Transverse colon (tissue), 4 donors: Measurements from ENCODE around the gene UBE2E2. TPM values are rescaled to one million over a fixed set of nuclear protein-coding genes. Genes with fewer than 3 reads are reported as not detected.

ENCODE experiments used
- DNase-seq: peaks from one replicate; pipeline ENCODE4 v3.0.0-alpha.2; 2019
- H3K27ac ChIP-seq, 4 donors: fragments of 200-600 bp; sonication (generic); 2 replicates each; pipeline ENCODE4 v1.5.1; 2016 to 2018; ENCODE audit warnings: inconsistent platforms in 4 of 4
- H3K27me3 ChIP-seq: fragments of 200-600 bp; sonication (generic); 2 replicates; pipeline ENCODE4 v1.5.1; 2017; ENCODE audit warnings: inconsistent platforms
- H3K36me3 ChIP-seq, 4 donors: fragments of 200-600 bp; sonication (generic); 2 replicates each; pipeline ENCODE4 v1.5.1; 2017 to 2019; ENCODE audit warnings: inconsistent platforms in 4 of 4
- H3K4me1 ChIP-seq, 4 donors: fragments of 200-600 bp; sonication (generic); 2 replicates each; pipeline ENCODE4 v1.5.1; 2017 to 2020; ENCODE audit warnings: inconsistent platforms in 4 of 4
- H3K4me3 ChIP-seq, 4 donors: fragments of 200-600 bp; sonication (generic); 1 replicate in 1 of 4; 2 replicates in 3 of 4; pipeline versions ENCODE4 v1.5.1 to v1.6.1; 2017 to 2019; ENCODE audit warnings: inconsistent platforms in 4 of 4
- H3K9me3 ChIP-seq, 2 donors: fragments of 200-600 bp; sonication (generic); 2 replicates each; pipeline ENCODE4 v1.5.1; 2017 to 2019; ENCODE audit warnings: inconsistent platforms in 2 of 2
- CTCF ChIP-seq, 5 experiments: fragments of 200-600 bp in 3 of 5; fragments of 450-650 bp in 2 of 5; sonication (generic) in 3 of 5; IDR thresholded peaks; 1 replicate in 2 of 5; 2 replicates in 3 of 5; pipeline ENCODE4 v1.5.1; 2016 to 2017; ENCODE audit warnings: antibody characterized with exemption in 5 of 5, inconsistent platforms in 3 of 5, mild to moderate bottlenecking in 2 of 5, moderate library complexity in 1 of 5
- EP300 ChIP-seq: sonication (generic); formaldehyde crosslinking; IDR thresholded peaks from one replicate; pipeline ENCODE4 v1.6.1; 2017; ENCODE audit warnings: antibody characterized with exemption, low read depth
- POLR2A ChIP-seq: fragments of 450-650 bp; IDR thresholded peaks from one replicate; pipeline ENCODE4 v1.6.1; 2016; ENCODE audit warnings: antibody characterized with exemption, mild to moderate bottlenecking, moderate library complexity
- POLR2AphosphoS5 ChIP-seq, 3 donors: sonication (generic); formaldehyde crosslinking; IDR thresholded peaks; one replicate each; pipeline ENCODE4 v1.6.1; 2016; ENCODE audit warnings: antibody characterized with exemption in 3 of 3
- WGBS, 2 donors: methylation state at CpG; one replicate each; pipeline ENCODE4 v1.1.5; 2018; ENCODE audit warnings: low coverage in 1 of 2; 5-methylcytosine and 5-hydroxymethylcytosine counted together
- in situ Hi-C, 4 donors: fragments of 200-750 bp; cut with MboI; loops; one replicate each; pipeline versions ENCODE4 v1.15.0 to v1.15.1; 2017; ENCODE audit warnings: low sequenced_read_pairs in 3 of 4, low pct_ligation_motif_present in 1 of 4, low pct_unique_long_range_greater_than_20kb in 1 of 4
- intact Hi-C: fragments of 100-400 bp; cut with DNase I; formaldehyde crosslinking; loops from one replicate; pipeline ENCODE4 v1.15.1; 2023; ENCODE audit warnings: low total_unique reads
- total RNA-seq, 4 donors: library from RNA; depleted of rRNA; stranded (reverse); fragments of >200 nt; gene quantifications; one replicate each; pipeline ENCODE4 v1.1.0, GENCODE V29; 2016

UBE2E2 gene
- total RNA-seq, 4 donors from 2014 or later = 5.4 to 133 (median 7.6) TPM

DNA sequence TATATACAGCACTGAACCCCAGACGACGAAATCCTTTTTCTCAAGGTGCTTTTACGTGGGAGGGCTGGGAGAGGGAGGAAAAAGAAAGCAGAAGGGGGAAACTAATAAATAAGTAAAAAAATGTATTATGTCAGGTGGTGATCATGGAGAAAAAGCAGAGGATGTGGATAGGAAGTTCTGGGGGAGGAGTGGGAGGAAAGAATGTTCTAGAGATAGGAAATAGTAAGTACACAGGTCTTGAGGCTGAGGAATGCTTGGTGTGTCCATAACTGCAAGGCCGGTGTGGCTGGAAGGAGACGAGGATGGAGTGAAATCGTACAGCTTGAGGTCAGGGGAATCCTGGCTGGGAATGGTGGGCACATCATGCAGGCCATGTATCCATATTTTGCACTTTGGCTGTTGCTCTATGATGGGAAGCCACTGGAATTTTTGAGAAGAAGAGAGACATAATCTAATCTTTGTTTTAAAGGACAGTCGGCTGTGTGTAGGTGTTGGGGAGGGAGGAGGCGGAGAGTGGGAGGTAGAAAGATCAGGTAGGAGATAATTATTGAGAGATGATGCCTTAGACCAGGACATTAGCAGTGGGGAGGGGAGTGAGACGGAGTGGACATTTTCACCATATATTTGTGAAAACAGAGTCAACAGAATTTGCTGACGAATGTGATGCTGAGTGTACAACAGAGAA, 1.8 kb upstream of the UBE2E2 start:
- Histone ChIP-seq H3K27me3 (peaks cover 15% of the 10 kb centered on the region), H3K4me1 (peaks cover 0 to 17% (median 9%) of the 10 kb centered on the region in 4 donors), H3K9me3 (no peaks in the 10 kb centered on the region), H3K4me3 (no peak overlapping the region), H3K27ac (no peak overlapping the region), H3K36me3 (no peaks in the 10 kb centered on the region)
- no peak for TF ChIP-seq POLR2AphosphoS5 (IDR thresholded peaks at IDR 0.05)
- no peak for TF ChIP-seq CTCF (IDR thresholded peaks at IDR 0.05)
- TF ChIP-seq EP300 = no peak
- no peak for TF ChIP-seq POLR2A
- DNase-seq = no peak
- in situ Hi-C loops = no loop called here
- intact Hi-C loops = no loop called here
- WGBS, 2 donors = 82 to 89% methylated on average over 10 of the region's 10 CpGs

DNA sequence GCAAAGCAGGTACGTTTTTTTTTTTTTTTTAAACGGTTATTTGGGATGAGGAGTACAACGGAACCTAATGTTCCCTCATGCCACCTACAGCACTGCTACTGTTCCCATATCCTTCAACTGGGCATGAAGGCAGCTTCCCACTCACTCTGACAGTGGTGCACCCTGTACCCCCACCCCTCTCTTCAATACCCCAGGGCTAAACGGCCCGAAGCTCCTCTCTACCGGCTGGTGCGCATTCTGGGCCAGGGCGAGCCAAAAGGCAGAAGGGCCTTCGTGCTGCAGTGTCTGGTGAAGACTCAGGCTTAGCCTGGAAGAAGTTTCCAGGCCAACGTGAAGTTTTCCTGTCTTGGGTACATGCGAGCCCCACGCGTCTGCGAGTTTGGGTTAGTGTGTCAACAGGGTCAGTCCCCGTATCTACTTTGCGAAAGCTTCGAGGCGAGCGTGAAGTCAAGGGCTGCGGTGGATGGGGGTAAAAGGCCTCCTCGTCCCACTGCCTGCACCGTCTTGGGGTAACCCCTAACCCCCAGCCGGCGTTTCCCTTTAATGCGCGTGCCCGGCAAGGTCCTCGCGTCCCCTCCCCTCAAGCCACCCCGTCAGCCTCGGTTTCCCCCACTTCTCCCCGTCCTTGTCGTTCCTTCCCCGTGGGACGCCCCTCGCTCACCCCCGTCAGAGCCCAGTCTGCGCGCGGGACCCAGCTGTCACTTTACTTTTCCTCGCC, 765 bp upstream of the UBE2E2 start:
- Histone ChIP-seq H3K36me3 (no peaks in the 10 kb centered on the region), H3K4me3 (peak overlapping the region; percentile 11 to 79 (median 66)), H3K9me3 (no peaks in the 10 kb centered on the region), H3K4me1 (peaks cover 0 to 17% (median 9%) of the 10 kb centered on the region in 4 donors), H3K27ac (peak overlapping the region; percentile 75 to 81 (median 79)), H3K27me3 (peaks cover 15% of the 10 kb centered on the region)
- 7 to 10% methylated on average over 3 to 41 of the region's 41 CpGs for WGBS, 2 donors
- intact Hi-C loops (no loop called here), in situ Hi-C loops (no loop called here)
- TF ChIP-seq CTCF (IDR thresholded peaks at IDR 0.05) (no peak), POLR2AphosphoS5 (IDR thresholded peaks at IDR 0.05) (no peak), EP300 (no peak), POLR2A (no peak)
- DNase-seq = no peak

GRCh38 chr3:23203708-23204330, 692 bp downstream of the UBE2E2 start:
- intact Hi-C loops (no loop called here), in situ Hi-C loops (no loop called here)
- H3K9me3 ChIP-seq = no peaks in the 10 kb centered on the region
- no peaks in the 10 kb centered on the region for H3K36me3 ChIP-seq
- peak overlapping the region; percentile 75 to 81 (median 79) for H3K27ac ChIP-seq
- peak overlapping the region; percentile 55 to 79 (median 72) for H3K4me3 ChIP-seq
- WGBS, 2 donors = 0 to 2% methylated on average over 12 to 19 of the region's 19 CpGs
- peaks cover 0 to 17% (median 9%) of the 10 kb centered on the region in 4 donors for H3K4me1 ChIP-seq
- DNase-seq = peak; percentile 11
- TF ChIP-seq POLR2AphosphoS5 (IDR thresholded peaks at IDR 0.05) (no peak), EP300 (no peak), POLR2A (no peak), CTCF (IDR thresholded peaks at IDR 0.05) (no peak)
- H3K27me3 ChIP-seq = peaks cover 15% of the 10 kb centered on the region

GRCh38 chr3:23206366-23206765, 3.2 kb downstream of the UBE2E2 start:
- Histone ChIP-seq H3K4me3 (no peak overlapping the region), H3K27me3 (peaks cover 15% of the 10 kb centered on the region), H3K36me3 (no peaks in the 10 kb centered on the region), H3K9me3 (no peaks in the 10 kb centered on the region), H3K4me1 (peaks cover 0 to 17% (median 9%) of the 10 kb centered on the region in 4 donors), H3K27ac (no peak overlapping the region)
- TF ChIP-seq EP300 = no peak
- TF ChIP-seq CTCF (IDR thresholded peaks at IDR 0.05) = no peak
- TF ChIP-seq POLR2AphosphoS5 (IDR thresholded peaks at IDR 0.05) = no peak
- no peak for TF ChIP-seq POLR2A
- intact Hi-C loops = no loop called here
- in situ Hi-C loops = no loop called here
- no peak for DNase-seq
- 64 to 87% methylated on average over 3 of the region's 3 CpGs for WGBS, 2 donors
